HG03280 (cell line): ENCODE data around the gene IFI27L1.
A peak's percentile ranks its signal among the peaks of the same experiment; 100 is the strongest.
"Not testable (repeated sequence)": the region's sequence is repeated elsewhere in the genome, so short reads cannot be mapped to it uniquely, and the experiment has no call there.

Experiments used
- ATAC-seq: cut with Tn5 transposase; IDR thresholded peaks from one replicate; pipeline ENCODE4 v1.9.1; 2021; ENCODE audit warnings: mild to moderate bottlenecking, moderate library complexity; ENCODE audit not compliant: unreplicated experiment

The IFI27L1 gene

GRCh38 chr14:94047581-94047980, 33.5 kb upstream of the IFI27L1 start:
- ATAC-seq: no peak

GRCh38 chr14:94048691-94049624, 32.2 kb upstream of the IFI27L1 start:
- ATAC-seq: no peak

DNA sequence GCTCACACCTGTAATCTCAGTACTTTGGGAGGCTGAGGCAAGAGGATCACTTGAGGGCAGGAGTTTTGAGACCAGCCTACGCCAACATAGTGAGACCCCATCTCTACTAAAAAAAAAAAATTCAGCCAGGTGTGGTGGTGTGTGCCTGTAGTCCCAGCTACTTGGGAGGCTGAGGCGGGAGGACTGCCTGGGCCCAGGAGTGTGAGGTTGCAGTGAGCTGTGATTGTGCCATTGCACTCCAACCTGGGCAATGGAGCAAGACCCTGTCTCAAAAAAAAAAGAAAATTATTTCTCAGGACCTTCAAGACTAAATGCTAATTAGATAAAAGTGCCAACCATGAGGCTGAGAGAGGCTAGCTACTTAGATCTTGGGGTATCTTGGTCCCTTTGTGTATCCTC, 31.5 kb upstream of the IFI27L1 start:
- no peak for ATAC-seq

DNA sequence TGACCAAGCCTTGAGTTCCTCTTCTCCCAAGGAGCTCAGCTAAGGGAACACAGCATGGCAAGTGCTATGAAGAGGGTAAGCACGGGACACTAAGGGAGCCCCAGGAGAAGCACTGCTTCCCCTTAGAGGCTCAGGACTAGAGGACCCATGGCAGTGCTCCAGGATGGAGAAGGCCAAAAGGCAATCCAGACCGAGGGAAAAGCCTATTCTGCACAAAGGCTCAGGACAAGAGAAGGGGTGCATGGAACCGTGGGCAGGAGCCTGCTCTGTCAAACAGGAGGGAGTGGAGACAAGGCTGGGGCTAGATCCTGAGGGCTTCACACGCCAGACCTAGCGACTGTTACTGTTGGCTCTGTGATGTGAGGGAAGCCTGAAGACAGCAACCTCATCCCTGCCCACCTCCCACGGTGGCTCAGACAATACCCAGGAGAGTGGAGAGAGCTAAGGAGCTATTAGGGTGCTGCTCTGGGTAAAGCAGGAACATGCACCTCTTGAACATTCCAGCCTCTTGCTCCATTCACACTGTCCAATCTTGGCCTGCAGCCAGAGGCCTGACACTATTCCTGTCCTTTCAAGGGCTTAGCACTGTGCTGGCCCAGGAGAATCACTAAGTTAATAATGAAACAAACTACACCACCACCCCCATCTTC, 30.8 kb upstream of the IFI27L1 start:
- ATAC-seq: no peak

- no peak for ATAC-seq
Measured at GRCh38 chr14:94051115-94051514, 30.0 kb upstream of the IFI27L1 start.

GRCh38 chr14:94051779-94052178, 29.3 kb upstream of the IFI27L1 start:
- no peak for ATAC-seq

- ATAC-seq: no peak
Measured at GRCh38 chr14:94052199-94052598, 28.9 kb upstream of the IFI27L1 start.

GRCh38 chr14:94052662-94053061, 28.4 kb upstream of the IFI27L1 start:
- no peak for ATAC-seq

- ATAC-seq: no peak
Measured at GRCh38 chr14:94054401-94054800, 26.7 kb upstream of the IFI27L1 start.

GRCh38 chr14:94054936-94055335, 26.2 kb upstream of the IFI27L1 start:
- ATAC-seq: no peak

DNA sequence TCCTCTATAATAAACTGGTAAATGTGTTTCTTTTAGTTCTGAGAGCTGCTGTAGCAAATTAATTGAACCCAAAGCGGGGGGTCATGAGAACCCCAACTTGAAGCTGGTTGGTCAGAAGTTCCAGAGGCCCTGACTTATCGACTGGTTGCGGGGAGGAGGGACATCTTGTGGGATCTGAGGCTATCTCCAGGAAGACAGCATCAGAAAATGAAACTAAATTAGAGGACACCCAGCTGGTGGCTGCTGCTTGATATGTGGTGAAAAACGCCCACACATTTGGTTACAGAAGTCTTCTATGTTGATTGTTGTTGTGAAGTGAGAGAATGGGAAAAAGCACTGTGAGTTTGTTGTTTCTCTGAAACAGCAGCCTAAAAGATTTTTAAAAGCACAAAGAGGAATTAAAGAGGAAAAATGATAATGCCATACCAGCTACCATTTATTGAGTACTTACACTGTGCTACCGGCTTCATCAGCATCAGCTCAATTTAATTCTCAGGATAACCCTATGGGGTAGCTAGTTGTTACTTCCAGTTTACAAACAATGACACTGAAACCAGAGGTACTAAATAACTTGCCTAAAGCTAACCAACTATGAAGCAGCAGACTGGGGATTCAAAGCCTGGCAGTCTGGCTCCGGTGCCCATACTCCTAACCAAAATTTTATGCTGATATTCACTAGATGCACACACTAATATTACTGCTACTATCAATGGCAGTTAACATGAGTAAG, 24.4 kb upstream of the IFI27L1 start:
- peak; percentile 85 for ATAC-seq

GRCh38 chr14:94058128-94058673, 22.9 kb upstream of the IFI27L1 start:
- ATAC-seq: no peak

- no peak for ATAC-seq
Measured at GRCh38 chr14:94058674-94059138, 22.4 kb upstream of the IFI27L1 start.

- no peak for ATAC-seq
Measured at GRCh38 chr14:94059998-94060397, 21.1 kb upstream of the IFI27L1 start.

GRCh38 chr14:94062344-94062940, 18.7 kb upstream of the IFI27L1 start:
- no peak for ATAC-seq

- no peak for ATAC-seq
Measured at GRCh38 chr14:94066089-94066676, 14.9 kb upstream of the IFI27L1 start.

DNA sequence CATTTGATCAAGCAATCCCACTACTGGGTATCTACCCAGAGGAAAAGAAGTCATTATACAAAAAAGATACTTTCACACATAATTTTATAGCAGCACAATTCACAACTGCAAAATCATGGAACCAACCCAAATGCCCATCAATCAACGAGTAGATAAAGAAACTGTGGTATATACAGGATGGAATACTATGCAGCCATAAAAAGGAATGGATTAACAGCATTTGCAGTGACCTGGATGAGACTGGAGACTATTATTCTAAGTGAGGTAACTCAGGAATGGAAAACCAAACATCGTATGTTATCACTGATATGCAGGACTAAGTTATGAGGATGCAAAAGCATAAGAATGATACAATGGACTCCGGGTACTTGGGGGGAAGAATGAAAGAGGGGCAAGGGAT, 9.0 kb upstream of the IFI27L1 start:
- ATAC-seq: not testable (repeated sequence)

DNA sequence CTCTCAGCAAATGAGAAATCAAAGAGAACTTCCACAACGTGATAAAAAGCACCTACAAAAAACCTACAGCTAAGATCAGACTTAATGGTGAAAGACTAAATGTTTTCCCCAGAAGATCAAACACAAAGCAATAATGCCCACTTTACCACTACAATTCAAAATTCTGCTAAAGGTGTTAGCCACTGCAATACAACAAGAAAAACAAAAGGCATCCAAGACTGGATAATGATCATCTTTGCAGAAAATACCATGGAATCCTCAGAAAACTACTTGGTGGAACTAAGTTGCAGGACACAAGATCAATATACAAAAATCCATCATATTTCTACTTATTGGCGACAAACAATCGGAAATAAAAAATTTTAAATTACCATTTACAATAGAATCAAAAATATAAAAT, 6.6 kb upstream of the IFI27L1 start:
- no peak for ATAC-seq

DNA sequence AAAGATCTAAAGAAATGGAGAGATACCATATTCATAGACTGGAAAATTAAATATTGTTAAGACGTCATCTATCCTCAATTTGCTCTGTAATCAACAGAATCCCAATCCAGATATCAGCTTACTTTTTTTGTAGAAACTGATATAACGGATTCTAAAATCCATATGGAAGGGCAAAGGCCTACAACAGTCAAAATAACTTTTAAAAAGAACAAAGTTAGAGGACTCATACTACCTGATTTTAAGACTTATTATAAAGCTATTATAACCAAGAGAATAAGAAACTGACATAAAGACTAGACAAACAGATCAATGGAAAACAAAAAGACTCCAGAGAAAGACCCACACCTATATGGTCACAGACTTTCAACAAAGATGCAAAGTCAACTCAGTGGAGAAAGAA, 6.1 kb upstream of the IFI27L1 start:
- ATAC-seq: no peak

DNA sequence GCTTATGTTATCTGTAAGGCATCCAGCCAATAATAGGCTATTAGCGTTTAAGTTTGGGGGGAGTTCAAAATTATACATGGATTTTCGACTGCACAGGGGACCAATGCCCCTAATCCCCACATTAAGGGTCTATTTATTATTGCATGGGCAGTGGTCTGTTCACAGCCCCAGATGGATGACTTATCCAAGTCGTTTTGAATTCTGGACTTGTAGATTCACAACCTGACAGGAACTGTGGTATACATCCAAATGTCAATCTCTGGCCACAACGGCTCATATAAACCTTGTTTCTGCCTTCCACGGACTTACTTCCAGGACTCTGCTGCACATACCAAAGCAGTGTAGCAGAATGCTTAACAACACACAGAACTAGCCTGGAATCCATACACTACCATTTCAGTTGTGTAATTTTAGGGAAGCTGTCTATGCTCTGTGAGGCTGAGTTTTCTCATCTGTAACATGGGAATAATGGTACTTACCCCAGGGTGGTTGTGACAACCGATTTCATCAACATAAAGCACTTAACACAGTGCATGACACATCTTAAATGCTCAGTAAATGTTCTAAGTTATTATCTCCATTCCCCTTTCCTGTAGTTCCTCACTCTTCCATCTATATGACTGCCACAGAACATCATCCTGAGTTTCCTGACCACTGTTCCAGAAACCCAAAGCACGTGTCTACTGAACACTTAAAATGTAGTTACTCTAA, 3.8 kb upstream of the IFI27L1 start:
- no peak for ATAC-seq
